ENCODE measurements around the gene CCDC90B.
"Not testable (repeated sequence)": the region's sequence is repeated elsewhere in the genome, so short reads cannot be mapped to it uniquely, and the experiment has no call there.

The CCDC90B gene

GRCh38 chr11:83285771-83286528, at the start of gene CCDC90B:
TSS of gene CCDC90B (minus strand) at chr11:83286367. CDS start at chr11:83285972, 395 bp downstream.
- DNase-seq, result peak; percentile 97

GRCh38 chr11:83335446-83336070, 49.4 kb upstream of the CCDC90B start:
- DNase-seq, result no peak

GRCh38 chr11:83330303-83330702, 44.1 kb upstream of the CCDC90B start:
- DNase-seq, result no peak

- no peak for DNase-seq
These were observed 40.2 kb upstream of the CCDC90B start for GRCh38 chr11:83326326-83326725.

- DNase-seq, result no peak
These were observed 33.2 kb upstream of the CCDC90B start for GRCh38 chr11:83319346-83319745.

- no peak for DNase-seq
These were observed 32.8 kb upstream of the CCDC90B start for GRCh38 chr11:83318931-83319330.

- no peak for DNase-seq
These were observed 31.9 kb upstream of the CCDC90B start for GRCh38 chr11:83317757-83318690.

GRCh38 chr11:83316897-83317268, 30.7 kb upstream of the CCDC90B start:
- DNase-seq, result not testable (repeated sequence)

- not testable (repeated sequence) for DNase-seq
These were observed 30.2 kb upstream of the CCDC90B start for GRCh38 chr11:83316143-83316896.

GRCh38 chr11:83312430-83312829, 26.3 kb upstream of the CCDC90B start:
- no peak for DNase-seq

GRCh38 chr11:83311701-83312100, 25.5 kb upstream of the CCDC90B start:
- no peak for DNase-seq

GRCh38 chr11:83310718-83311117, 24.6 kb upstream of the CCDC90B start:
- no peak for DNase-seq

- DNase-seq, result not testable (repeated sequence)
These were observed 22.4 kb upstream of the CCDC90B start for GRCh38 chr11:83308536-83308935.

GRCh38 chr11:83306200-83307080, 20.3 kb upstream of the CCDC90B start:
- no peak for DNase-seq

- DNase-seq, result peak; percentile 64
These were observed 17.1 kb upstream of the CCDC90B start for GRCh38 chr11:83303316-83303715.

- no peak for DNase-seq
These were observed 16.0 kb upstream of the CCDC90B start for GRCh38 chr11:83302151-83302550.

- DNase-seq, result no peak
These were observed 13.5 kb upstream of the CCDC90B start for GRCh38 chr11:83299681-83300080.

GRCh38 chr11:83294208-83294607, 8.0 kb upstream of the CCDC90B start:
- no peak for DNase-seq

GRCh38 chr11:83293457-83293774, 7.2 kb upstream of the CCDC90B start:
- DNase-seq, result no peak

GRCh38 chr11:83292709-83293456, 6.7 kb upstream of the CCDC90B start:
- peak; percentile 71 for DNase-seq

GRCh38 chr11:83287631-83288030, 1.5 kb upstream of the CCDC90B start:
- no peak for DNase-seq

Data from COR-L47 (cell line).